ENCODE data around the gene MTUS2. TPM values are rescaled to one million over a fixed set of nuclear protein-coding genes. Genes with fewer than 3 reads are reported as not detected.
"Not testable (repeated sequence)": the region's sequence is repeated elsewhere in the genome, so short reads cannot be mapped to it uniquely, and the experiment has no call there.

MTUS2 gene
- total RNA-seq, 1 experiment from 2014 or later, result 0.24 TPM

DNA sequence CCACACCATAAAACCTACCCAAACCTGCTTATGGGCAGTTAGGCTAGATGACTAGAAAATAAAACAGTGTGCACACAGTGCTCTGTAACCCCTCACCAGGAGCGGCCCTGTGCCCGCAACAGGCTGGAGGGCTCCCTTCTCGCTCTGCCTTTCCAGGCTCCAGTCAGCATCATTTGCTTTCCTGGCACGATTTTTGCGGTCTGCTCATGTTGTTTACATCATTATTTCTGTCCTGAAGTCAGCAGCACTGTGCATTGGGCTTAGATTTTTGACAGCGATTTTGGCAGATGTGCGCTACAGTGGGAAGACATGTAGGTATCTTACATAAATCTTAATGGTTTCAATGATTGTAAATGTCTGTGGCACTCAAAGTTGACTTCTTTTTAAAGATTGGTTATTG lies 344.0 kb downstream of the MTUS2 start:
- DNase-seq (ENCODE audit: low read depth), result no peak

DNA sequence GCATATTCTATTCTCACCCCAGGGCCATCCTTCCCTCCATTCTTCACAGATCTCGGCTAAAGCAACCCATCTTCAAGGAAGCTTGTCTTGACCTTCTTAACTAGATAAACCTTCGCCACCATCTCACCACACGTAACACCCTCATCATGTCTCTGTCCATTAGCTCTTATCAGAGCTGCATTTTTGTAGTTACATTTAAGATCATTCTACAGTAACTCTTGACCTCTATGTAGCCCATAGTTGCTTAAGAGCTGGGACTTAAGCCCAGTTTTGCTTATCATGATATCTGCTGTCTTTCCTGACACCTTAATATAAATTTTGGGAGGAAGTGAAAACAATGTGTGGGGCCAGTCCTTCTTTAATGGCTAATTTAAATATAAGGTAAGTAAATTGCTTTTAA lies 345.1 kb downstream of the MTUS2 start:
- DNase-seq (ENCODE audit: low read depth), result no peak

DNA sequence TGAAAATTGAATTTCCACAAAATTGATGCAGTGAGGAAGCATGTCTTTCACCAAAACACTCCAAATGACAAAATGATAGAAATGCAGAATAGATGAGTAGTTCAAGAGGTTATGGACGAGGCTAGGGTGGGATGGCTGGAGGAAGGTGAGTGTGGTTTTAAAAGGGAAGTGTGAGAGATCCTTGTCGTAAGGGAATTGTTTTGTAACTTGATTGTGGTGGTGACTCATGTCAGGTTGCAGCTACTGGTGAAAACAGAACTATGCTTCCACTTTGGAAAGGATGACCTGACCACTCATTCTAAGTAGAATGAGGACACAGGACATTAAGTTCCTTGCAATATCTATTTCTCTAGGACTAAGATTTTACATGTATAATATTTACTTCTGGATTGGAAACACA lies 345.7 kb downstream of the MTUS2 start:
- DNase-seq (ENCODE audit: low read depth), result peak; percentile 2

DNA sequence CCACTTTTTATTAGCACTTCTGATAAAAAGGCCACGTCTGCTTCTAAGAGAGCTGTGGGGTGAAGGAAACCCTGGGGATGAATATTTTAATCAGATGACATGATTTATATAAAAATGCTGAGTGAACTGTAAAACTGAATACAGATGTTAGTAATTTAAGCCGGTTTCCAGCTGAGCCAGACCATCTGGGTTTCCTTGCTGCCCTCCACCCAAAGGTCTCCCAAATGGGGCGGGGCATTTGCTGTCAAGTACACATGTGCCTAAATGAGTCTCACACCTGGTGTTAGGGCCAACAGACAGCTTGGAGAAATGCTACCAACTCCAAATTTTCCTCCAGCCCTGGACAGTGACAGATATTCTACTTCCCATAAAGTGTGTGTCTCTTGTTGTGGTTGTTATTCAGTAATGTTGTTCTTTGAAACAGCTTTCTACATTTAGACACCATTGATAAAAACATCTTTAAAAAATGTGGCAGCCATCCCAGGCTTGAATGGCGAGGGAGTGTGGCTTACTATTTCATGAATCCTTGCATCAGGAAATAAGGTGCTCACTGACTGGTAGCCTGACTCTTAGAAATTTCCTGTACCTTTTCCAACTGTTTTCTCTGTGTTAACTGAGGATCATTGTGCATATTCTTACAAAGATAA lies 350.4 kb downstream of the MTUS2 start:
- DNase-seq (ENCODE audit: low read depth), result no peak

DNA sequence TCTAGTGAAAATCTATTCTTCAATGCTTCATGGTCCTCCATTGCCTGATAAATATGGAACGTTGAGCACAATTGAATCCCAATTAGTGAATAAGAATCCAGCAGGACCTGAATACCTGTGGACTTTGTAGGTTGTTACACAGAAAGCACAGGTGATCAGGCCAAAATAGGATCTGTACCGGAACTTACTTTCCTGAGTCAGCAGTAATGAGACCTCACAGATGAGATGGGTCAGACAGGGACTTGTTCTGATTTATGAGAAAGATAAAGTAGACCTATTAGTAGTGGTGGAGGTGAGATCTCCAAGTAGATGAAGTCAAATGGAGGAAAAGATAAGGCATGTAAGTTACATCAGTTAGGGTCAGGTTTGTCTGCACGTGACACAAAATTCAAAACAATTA lies 351.1 kb downstream of the MTUS2 start:
- DNase-seq (ENCODE audit: low read depth), result no peak

DNA sequence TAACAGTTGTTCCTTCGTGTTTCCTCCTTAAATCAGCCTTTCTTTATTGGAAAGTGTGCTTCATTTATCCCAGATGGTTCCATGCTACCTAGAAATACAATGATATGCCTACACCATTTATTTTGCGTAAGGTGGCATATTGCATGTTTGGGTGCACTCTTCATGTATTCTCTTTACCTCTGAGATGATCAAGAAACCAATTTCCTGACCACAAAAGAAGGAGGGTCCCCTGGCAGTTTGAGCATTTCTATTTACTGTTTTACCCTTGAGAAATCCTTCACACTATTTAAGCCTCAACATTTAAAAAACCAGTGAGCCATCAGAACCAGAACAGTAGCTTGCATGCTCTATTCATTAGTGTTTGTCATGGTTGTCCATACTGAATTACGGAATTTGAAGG lies 354.0 kb downstream of the MTUS2 start:
- no peak for DNase-seq (ENCODE audit: low read depth)

DNA sequence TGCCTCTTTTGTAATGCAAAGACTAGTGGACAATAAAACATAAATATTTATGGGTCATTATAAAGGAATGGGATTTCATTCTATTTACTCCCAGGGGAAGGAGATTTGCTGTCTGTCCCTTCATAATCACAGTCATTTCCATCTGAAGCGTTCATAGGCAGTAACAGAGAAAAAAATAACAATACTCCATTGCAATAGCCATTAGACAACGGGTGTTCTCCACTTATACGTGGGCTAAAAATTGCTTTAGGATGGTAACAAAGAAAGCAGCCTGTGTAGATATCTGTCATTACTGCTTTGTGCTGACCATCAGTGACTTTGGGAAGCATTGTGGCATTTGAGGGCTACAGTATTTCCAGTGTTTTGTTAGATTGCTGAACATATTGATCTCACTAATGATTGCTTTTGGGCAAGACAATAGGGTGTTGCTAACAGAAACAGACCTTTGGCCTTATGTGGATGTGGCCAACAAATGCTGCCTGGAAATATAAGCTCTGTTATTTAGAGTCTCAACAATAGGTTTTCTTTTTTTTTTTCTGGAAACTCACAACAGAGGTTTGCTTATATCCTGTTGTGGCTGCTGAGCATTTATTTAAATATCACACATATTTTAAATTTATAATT lies 355.2 kb downstream of the MTUS2 start:
- DNase-seq (ENCODE audit: low read depth), result no peak

DNA sequence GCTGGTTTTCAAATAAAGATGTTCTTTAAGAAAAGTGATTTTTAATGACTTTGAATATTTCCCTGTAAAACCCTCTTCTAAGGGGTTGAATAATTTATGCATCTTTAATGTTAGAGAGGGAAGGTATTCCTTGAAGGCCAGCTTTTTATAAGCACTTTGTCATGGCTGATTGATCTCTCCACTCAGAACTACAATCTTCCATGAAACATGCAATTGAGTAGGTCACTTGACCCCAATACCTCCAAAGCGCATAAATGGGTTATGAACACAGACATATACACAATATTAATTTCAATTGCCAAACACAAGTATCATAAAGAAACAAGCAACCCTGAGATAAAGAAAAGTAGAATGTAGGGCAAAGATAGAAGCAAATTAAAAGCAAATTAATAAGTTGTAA lies 359.9 kb downstream of the MTUS2 start:
- no peak for DNase-seq (ENCODE audit: low read depth)

DNA sequence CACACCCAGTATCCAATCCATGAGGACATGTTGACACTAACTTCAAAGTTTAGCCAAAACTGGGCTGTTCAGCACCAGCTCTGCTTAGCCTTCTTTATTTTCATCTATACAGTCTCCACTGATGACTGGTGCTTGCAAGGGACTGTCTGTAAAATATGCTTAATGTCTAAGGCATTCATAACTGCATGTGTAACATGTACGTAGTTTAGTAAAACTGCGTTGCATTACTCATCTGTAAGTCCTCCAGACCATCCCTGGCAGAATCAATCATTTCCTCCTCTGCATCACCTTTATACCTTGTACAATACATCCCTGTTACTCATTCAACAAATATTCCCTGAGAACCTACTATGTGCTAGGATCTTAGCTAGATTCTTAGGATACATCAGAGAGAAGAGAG lies 362.1 kb downstream of the MTUS2 start:
- no peak for DNase-seq (ENCODE audit: low read depth)

DNA sequence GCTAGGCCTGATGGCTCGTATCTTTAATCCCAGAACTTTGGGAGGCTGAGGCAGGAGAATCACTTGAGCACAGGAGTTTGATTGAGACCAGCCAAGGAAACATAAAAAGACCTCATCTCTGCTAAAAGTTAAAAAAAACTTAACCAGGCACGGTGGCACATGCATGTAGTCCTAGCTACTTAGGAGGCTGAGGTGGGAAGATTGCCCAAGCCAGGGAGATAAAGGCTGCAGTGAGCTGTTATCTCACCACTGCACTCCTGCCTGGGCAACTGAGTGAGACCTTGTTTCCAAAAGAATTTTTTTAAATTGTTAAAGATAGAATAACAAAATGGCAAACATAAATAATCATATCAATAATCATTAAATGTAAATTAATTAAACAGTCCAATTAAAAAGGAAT lies 365.8 kb downstream of the MTUS2 start:
- DNase-seq (ENCODE audit: low read depth), result no peak

DNA sequence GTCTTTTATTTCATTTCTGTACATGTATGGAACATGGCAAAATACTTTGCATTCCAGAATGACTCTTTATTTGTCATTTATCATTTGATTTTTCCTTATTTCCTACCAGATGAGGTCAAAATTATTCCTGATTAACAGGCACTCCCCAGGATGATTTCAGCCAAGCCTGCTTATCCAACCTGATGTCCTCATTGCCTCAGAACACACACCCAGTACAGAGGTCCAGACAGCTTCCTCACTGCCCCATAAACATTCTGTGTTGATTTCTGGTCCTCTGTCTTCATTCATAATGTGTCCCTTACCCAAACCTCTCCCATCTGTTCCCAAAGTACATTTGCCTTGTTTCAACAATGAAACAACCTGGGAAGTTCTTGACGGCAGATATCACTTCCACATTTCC lies 367.4 kb downstream of the MTUS2 start:
- DNase-seq (ENCODE audit: low read depth), result no peak

DNA sequence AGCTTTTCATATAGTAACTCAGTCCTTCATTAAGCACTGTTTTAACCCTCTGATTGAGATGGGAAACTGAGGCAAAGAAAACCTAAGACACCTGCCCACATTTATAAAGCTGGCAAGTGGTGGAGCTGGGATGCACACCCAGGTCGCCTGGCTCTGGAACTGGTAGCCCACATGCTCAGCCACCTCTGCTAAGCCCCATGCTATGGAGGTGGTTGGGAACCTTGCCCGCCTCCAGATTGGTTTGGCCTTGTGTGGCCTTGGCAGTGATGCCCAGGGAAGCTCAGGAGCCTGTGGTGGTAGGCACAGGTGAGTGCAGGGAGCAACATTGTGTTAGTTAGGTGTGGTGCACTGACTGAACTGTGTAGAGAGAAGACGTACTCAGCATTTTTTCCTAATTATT lies 370.2 kb downstream of the MTUS2 start:
- DNase-seq (ENCODE audit: low read depth), result no peak

DNA sequence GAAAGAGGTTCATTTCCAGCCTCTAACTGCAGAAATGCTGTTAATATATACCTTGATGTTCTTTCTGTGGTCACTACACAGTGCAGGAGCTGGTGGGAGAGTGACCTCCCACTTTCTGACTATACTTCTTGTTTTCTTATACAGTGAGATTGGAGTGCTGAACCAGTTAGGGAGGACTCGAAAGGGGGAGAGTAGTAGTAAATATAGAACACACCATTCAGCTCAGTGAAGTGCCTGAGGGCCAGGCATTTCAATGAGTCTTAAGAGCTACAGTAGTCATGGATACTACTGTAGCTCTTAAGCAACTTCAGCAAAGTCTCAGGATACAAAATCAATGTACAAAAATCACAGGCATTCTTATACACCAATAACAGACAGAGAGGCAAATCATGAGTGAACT lies 372.9 kb downstream of the MTUS2 start:
- no peak for DNase-seq (ENCODE audit: low read depth)

DNA sequence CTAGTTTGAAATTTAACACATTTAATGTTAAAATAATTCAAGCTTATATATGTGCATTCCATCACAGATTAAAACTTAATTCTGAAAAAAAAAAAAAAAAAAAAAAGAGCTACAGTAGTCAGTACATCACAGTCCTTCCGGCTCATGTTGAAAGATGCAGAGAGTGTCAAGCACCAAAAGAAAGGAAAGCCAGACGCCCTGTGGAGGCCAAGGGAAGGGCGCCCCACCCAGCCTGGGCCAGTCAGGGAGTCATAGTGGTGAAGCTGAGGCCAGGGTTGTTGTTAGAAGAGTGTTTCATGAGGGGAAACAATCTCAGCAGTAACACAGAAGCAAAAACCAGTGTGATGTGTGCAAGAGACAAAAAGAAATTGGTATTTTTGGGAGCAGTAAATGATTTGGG lies 375.3 kb downstream of the MTUS2 start:
- DNase-seq (ENCODE audit: low read depth), result no peak

DNA sequence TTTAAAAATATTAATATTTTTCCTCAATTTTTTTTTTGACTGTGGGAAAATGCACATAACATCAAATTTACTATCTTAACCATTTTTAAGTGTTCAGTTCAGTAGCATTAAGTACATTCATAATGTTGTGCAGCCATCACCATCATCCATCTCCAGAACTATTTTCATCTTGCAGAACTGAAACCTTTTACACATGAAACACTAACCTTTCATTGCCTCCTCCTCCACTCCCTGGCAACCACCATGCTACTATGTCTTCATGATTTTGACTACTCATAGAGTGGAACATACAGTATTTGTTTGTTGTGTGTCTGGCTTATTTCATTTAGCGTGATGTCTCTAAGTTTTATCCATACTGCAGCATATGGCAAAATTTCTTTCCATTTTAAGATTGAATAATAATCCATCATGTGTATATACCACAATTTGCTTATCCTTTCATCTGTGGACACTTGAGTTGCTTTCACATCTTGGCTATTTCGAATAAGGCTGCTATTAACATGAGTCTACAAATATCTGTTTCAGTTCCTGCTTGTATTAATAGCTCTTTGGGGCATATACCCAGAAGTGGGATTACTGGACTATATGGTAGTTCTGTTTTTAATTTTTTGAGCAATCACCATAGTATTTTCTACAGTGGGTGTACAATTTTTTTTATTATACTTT lies 376.4 kb downstream of the MTUS2 start:
- no peak for DNase-seq (ENCODE audit: low read depth)

DNA sequence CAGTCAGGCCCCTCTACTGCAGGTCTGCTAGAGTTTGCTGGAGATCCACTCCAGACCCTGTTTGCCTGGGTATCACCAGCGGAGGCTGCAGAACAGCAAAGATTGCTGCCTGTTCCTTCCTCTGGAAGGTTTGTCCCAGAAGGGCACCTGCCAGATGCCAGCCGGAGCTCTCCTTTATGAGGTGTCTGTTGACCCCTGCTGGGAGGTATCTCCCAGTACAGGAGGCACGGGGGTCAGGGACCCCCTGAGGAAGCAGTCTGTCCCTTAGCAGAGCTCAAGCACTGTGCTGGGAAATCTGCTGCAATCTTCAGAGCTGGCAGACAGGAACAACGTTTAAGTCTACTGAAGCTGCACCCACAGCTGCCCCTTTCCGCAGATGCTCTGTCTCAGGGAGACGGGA lies 382.6 kb downstream of the MTUS2 start:
- not testable (repeated sequence) for DNase-seq (ENCODE audit: low read depth)

DNA sequence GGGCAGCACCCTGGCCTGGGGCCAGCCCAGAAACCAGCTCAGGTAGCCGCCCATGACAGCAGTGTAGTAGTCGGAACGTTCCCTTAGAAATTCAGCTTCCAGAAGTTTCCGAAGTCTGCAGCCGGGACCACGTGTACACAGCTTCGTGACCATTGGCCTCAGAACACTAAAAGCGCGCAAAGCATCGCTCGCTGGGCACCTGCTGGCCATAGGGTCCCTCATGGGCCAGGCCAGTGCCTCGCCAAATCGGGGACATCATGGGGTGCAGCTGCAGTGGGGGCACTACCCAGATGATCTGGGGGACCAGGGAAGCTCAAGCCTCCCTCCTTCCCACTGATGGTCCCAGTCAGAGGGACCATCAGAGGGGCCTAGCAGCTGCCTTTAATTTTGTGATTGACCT lies 384.5 kb downstream of the MTUS2 start:
- DNase-seq (ENCODE audit: low read depth), result no peak

DNA sequence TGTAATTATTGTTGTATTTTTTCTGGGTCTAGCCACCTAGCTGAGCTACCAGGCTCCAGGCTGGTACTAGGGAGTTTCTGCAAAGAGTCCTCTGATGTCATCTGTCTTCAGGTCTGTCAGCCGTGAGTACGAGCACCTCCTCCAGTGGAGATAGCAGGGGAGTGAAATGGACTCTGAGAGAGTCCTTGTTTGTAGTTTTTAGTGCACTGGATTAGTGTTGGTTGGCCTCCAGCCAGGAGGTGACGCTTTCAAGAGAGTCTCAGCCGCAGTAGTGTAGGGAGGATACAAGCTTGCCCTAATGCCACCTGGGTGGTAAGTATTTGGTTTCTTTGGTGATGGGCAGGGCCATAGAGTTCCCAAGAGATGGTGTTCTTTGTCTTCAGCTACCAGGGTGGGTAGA lies 390.5 kb downstream of the MTUS2 start:
- no peak for DNase-seq (ENCODE audit: low read depth)

DNA sequence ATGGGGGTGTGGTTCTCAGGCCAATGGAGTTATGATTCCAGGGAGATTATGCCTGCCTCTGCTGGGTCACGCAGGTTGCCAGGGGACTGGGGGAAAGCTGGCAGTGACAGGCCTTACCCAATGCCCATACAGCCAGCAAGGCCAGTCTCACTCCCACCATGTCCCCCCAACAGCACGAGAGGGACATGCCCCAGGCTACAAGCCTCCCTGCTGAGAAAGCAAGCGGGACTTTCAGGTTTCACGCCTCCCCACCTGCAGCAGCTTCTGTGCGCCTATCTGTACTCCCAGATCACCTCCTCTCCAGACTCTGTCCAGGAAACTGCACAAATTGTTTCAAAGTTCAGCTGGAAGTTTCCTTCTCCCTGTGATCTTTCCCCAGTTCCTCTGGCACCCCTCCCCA lies 391.0 kb downstream of the MTUS2 start:
- not testable (repeated sequence) for DNase-seq (ENCODE audit: low read depth)

DNA sequence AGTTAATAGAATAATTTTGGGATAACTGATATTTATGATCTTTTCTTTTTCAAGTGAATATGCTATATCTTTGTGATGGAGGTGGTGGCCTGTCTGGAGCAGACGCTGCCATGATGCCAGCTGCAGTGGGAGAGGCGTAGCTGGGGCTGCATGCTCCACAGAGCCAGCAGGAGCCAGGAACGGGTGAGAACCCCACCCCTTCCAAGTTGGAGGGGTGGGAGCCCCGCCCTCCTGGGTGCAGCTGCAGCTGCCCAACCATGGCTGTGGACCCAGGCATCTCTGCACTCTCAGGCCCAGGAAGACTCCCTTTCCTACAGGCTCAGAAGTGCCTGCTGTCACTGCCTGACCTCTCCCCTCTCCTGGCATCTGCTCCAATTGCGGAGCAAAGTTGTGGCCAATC lies 402.3 kb downstream of the MTUS2 start:
- DNase-seq (ENCODE audit: low read depth), result no peak

DNA sequence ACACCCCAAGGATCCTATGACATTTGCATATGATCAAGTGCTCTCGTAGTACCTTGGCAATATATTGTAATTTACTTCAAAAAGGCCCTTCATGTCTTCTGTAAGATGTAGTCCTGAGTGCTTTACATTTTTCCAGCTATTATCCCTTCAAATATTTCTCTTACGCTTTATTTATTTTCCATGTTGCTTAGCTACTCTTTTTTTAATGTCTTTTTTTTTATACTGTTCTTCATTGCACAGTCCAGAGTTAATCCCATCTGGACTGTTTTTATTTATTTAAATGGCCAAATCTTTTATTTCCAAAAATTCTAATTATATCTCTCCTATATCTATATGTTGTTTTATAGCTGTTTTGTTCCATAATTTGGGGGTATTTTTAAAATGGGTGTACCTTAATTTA lies 404.1 kb downstream of the MTUS2 start:
- DNase-seq (ENCODE audit: low read depth), result no peak

DNA sequence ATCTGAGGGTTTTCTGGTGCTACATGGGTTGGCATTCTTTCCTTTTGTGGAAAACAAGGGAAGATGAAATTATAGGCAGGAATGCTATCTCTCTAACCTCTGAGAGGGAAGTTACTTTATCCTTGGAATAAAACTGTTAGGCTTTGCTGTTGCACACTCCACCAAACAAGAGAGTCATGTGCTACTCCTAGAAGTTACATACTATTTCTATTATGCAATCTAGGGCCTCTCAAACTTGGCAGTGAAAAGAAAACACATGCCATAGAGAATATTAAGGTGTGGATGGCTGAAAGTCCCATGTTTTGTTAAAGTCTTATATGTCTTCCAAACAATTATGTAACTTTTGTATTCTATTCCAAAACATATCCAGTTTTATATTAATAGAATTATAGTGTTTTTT lies 407.4 kb downstream of the MTUS2 start:
- DNase-seq (ENCODE audit: low read depth), result no peak

DNA sequence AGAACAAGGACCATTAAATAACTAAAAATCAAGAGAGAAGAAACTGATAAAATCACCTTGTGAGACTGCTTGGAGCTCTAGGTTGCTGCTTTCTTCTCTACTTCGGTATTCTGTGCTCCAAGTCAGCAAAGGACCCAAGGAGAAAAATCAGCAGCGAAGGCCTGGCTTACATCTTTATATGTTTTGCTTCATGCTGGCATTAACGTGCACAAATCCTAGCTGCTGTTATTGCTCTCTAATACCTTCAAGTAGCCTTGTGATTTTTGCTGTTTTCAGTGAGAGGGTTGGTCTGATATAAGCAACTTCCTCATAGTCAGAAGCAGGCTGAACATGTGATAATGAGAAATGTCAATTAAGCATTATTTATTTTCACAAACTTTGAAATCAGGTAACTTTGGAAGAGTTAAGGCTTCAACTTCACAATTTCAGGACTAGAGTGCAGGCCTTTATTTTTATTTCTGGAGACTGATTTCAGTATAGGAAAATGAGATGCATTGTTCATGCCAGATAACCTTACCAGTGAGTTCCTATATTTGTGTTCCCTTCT lies 410.2 kb downstream of the MTUS2 start:
- DNase-seq (ENCODE audit: low read depth), result no peak

Measured in RPMI7951 (cell line).